ENCODE results near the gene BEND7.

Gene BEND7

GRCh38 chr10:13483951-13484350 lies 44.9 kb downstream of the BEND7 start:
- DNase-seq (ENCODE audit: low read depth): no peak
- no peak overlapping the region for H3K4me3 ChIP-seq (ENCODE audit: low read depth, low read length)
- no peak for TF ChIP-seq CTCF (conservative IDR thresholded peaks at IDR 0.05; ENCODE audit: low read depth, low read length)

GRCh38 chr10:13483073-13483472 lies 45.7 kb downstream of the BEND7 start:
- no peak overlapping the region for H3K4me3 ChIP-seq (ENCODE audit: low read depth, low read length)
- no peak for DNase-seq (ENCODE audit: low read depth)
- TF ChIP-seq CTCF (conservative IDR thresholded peaks at IDR 0.05; ENCODE audit: low read depth, low read length): no peak

DNA sequence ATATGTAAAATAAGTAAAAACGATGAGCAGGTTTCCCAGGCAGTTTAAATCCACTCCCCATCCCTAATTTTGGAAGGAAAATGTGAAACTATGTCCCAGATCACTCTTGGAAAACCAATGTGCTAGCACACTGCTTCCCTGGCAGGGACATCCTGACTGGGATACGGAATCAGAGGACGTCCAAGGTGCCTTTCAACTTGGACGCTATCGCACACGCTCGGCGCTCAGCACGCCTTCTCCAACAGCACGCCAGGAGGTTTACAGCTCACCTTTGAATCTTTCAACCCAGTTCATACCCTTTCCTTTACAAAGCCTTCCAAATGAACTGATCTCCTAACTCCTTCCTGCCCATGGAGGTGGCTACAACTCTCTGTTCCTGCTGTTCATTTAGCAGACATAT lies 47.1 kb downstream of the BEND7 start:
- no peak overlapping the region for H3K4me3 ChIP-seq (ENCODE audit: low read depth, low read length)
- no peak for DNase-seq (ENCODE audit: low read depth)
- no peak for TF ChIP-seq CTCF (conservative IDR thresholded peaks at IDR 0.05; ENCODE audit: low read depth, low read length)

DNA sequence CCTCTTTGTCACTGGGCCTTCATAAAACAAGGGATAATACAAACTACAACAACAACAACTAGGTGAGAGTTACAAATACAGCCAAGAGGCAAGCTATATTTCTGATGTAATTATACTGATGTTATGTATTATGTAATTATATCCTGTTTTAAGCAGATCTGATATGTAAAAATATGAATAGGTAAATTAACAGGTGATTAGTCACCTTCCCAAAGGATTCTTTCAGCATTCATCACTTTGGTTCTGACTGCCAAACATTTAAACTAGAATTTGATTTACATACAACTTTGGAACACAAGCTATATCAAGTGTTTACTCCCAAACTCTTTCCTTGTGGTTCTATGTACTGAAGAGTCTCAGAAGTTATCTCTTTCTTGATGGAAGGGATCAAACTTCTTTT lies 53.7 kb downstream of the BEND7 start:
- H3K4me3 ChIP-seq (ENCODE audit: low read depth, low read length): no peak overlapping the region
- no peak for DNase-seq (ENCODE audit: low read depth)
- TF ChIP-seq CTCF (conservative IDR thresholded peaks at IDR 0.05; ENCODE audit: low read depth, low read length): no peak

- no peak overlapping the region for H3K4me3 ChIP-seq (ENCODE audit: low read depth, low read length)
- no peak for TF ChIP-seq CTCF (conservative IDR thresholded peaks at IDR 0.05; ENCODE audit: low read depth, low read length)
- no peak for DNase-seq (ENCODE audit: low read depth)
These were observed 54.8 kb downstream of the BEND7 start for GRCh38 chr10:13473986-13474385.

GRCh38 chr10:13472359-13472758 lies 56.5 kb downstream of the BEND7 start:
- no peak for DNase-seq (ENCODE audit: low read depth)
- TF ChIP-seq CTCF (conservative IDR thresholded peaks at IDR 0.05; ENCODE audit: low read depth, low read length): no peak
- no peak overlapping the region for H3K4me3 ChIP-seq (ENCODE audit: low read depth, low read length)

DNA sequence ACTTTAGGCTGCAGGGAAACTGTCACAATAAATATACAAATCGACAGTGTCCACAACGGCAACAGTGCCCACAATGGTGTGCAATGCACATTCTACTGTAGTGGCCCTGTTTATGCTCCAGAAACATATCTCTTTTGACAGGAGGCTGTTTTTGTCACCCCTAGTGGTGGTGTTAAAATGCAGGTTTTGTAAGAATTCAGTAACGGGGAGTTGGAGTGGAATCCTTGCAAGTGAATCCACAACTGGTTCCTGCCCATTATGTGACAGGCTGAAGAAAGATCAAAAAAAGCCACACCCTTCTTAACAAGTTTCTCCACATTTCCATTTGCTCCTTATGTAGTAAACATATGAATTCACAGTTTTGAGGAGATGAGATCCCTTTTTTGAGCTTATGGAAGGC lies 58.5 kb downstream of the BEND7 start:
- peak; percentile 9 for DNase-seq (ENCODE audit: low read depth)
- peak; percentile 30 for TF ChIP-seq CTCF (conservative IDR thresholded peaks at IDR 0.05; ENCODE audit: low read depth, low read length)
- no peak overlapping the region for H3K4me3 ChIP-seq (ENCODE audit: low read depth, low read length)
